Measurements from ENCODE around the gene ZNF598.

DNA sequence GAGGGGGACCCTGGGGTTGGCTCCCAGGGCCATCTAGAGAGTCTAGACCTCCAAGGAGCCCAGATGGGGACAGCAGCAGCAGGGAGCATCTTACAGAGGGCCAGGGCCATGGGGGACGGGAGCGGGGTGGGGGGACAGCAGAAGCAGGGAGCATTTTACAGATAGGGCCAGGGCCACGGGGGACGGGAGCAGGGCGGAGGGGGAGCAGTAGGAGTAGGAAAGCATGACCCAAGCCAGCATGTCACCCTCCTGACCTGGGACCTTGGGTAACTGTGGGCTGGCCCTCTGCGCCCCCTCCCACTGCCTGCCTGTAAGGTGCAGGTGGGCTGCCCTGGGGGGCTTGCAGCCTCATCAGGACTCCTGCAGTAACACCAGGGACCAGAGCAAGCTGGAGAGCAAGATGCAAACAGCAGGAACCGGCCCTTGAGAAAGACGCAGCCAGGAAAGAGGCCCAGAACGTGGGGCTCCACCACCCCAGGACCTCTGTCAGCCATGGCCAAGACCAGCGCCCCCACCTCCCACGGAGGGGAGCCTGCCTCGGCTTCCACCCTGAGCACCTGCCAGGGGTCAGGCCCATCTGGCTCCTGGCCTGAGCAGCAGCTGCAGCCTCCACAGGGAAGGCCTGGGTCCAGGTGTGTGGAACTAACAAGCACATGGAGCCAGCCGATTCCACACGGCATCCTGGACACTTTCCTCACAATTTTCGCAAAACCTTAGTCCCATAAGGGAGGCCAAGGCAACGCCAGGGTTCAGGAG lies 2.4 kb downstream of the ZNF598 start:
- no peak for TF ChIP-seq SIN3A (IDR thresholded peaks at IDR 0.05; ENCODE audit: low read depth, low read length)
- TF ChIP-seq POLR2AphosphoS5 (IDR thresholded peaks at IDR 0.05; ENCODE audit: low read length): no peak
- TF ChIP-seq POLR2A (IDR thresholded peaks at IDR 0.05; ENCODE audit: low read depth, low read length): no peak
- TF ChIP-seq KLF5 (IDR thresholded peaks at IDR 0.05; ENCODE audit: partially characterized antibody): no peak
- TF ChIP-seq RUNX3 (IDR thresholded peaks at IDR 0.05; ENCODE audit: low read length): no peak
- no peak for TF ChIP-seq CTCF (IDR thresholded peaks at IDR 0.05 in 2 of 3, conservative IDR thresholded peaks at IDR 0.05 in 1 of 3; ENCODE audit: control insufficient read depth in 2 of 3, extremely low read depth in 1 of 3, insufficient read depth in 1 of 3, low read depth in 3 of 3, low read length in 3 of 3)
- TF ChIP-seq, protein P1, sequence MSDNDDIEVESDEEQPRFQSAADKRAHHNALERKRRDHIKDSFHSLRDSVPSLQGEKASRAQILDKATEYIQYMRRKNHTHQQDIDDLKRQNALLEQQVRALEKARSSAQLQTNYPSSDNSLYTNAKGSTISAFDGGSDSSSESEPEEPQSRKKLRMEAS (IDR thresholded peaks at IDR 0.05; ENCODE audit: low read depth, low read length): no peak
- no peak for TF ChIP-seq ZZZ3 (IDR thresholded peaks at IDR 0.05; ENCODE audit: control insufficient read depth, insufficient read length, low read depth)
- TF ChIP-seq NFIC (IDR thresholded peaks at IDR 0.05; ENCODE audit: low read depth, low read length): no peak
- no peak for TF ChIP-seq TCF12 (IDR thresholded peaks at IDR 0.05; ENCODE audit: low read depth, low read length)
- no peak for TF ChIP-seq PRDM15 (CRISPR knock-in tag; IDR thresholded peaks at IDR 0.05)
- TF ChIP-seq BRCA1 (IDR thresholded peaks at IDR 0.05; ENCODE audit: low read depth, low read length): no peak
